B cell (primary cell): ENCODE measurements around the gene RASGRP2. TPM values are rescaled to one million over a fixed set of nuclear protein-coding genes. Genes with fewer than 3 reads are reported as not detected.

Source experiments
- ATAC-seq: fragments of 200-7000 bp; cut with Tn5 transposase; one replicate; pipeline ENCODE4 v1.10.0; 2021; ENCODE audit warnings: low read depth, mild to moderate bottlenecking, moderate number of reproducible peaks, moderate library complexity
- CTCF ChIA-PET: fragments of 350-600 bp; sonication (Branson Sonifier 250); formaldehyde crosslinking; loops from one replicate; lab custom pipeline; 2021; ENCODE audit warnings: antibody characterized with exemption, inconsistent platforms; lab: Charles Lee
- POLR2A ChIA-PET: fragments of 350-600 bp; sonication (Branson Sonifier 250); formaldehyde crosslinking; loops from one replicate; lab custom pipeline; 2021; ENCODE audit warnings: antibody characterized with exemption; lab: Charles Lee
- DNase-seq: peaks from one replicate; pipeline ENCODE4 v3.0.0; 2013
- H2AFZ ChIP-seq: 2 replicates; pipeline ENCODE4 v1.6.1; 2012; ENCODE audit warnings: mild to moderate bottlenecking, low read depth, low read length; ENCODE audit not compliant: insufficient read depth, poor library complexity, severe bottlenecking
- H3K27ac ChIP-seq, 2 donors: 1 replicate in 1 of 2; 2 replicates in 1 of 2; pipeline ENCODE4 v1.5.1; 2012 to 2013; ENCODE audit warnings: low read length in 2 of 2, mild to moderate bottlenecking in 2 of 2, moderate library complexity in 1 of 2
- H3K27me3 ChIP-seq, 4 experiments: fragments of 200-600 bp in 1 of 4; sonication (generic) in 1 of 4; replicated peaks in 1 of 4; 1 replicate in 2 of 4; 2 replicates in 2 of 4; pipeline versions ENCODE4 v1.6.1 to v1.7.0; 2013 to 2016; ENCODE audit warnings: low read length in 3 of 4, mild to moderate bottlenecking in 2 of 4, mixed read lengths in 1 of 4, moderate library complexity in 1 of 4; ENCODE audit not compliant: insufficient read depth in 4 of 4, control insufficient read depth in 3 of 4; ENCODE audit errors: control extremely low read depth in 1 of 4
- H3K36me3 ChIP-seq, 2 experiments: replicated peaks in 1 of 2; 1 replicate in 1 of 2; 2 replicates in 1 of 2; pipeline versions ENCODE4 v1.6.1 to v1.7.1; 2013; ENCODE audit warnings: low read length in 1 of 2; ENCODE audit not compliant: insufficient read depth in 2 of 2, control insufficient read depth in 1 of 2; ENCODE audit errors: control extremely low read depth in 1 of 2, extremely low read depth in 1 of 2
- H3K4me1 ChIP-seq, 2 donors: fragments of 200-600 bp in 1 of 2; sonication (generic) in 1 of 2; 1 replicate in 1 of 2; 2 replicates in 1 of 2; pipeline versions ENCODE4 v1.5.1 to v1.6.1; 2013 to 2017; ENCODE audit warnings: low read length in 2 of 2; ENCODE audit not compliant: control insufficient read depth in 2 of 2, insufficient read depth in 2 of 2
- H3K4me2 ChIP-seq: replicated peaks from 2 replicates; pipeline ENCODE3; 2012; ENCODE audit warnings: mild to moderate bottlenecking, low read depth, low read length; ENCODE audit not compliant: poor library complexity, severe bottlenecking
- H3K4me3 ChIP-seq, 5 experiments: fragments of 200-600 bp in 1 of 5; sonication (generic) in 1 of 5; 1 replicate in 3 of 5; 2 replicates in 2 of 5; pipeline versions ENCODE4 v1.5.1 to v1.7.0; 2011 to 2016; ENCODE audit warnings: low read length in 4 of 5, mild to moderate bottlenecking in 4 of 5, low read depth in 2 of 5, control low read depth in 1 of 5, moderate library complexity in 1 of 5; ENCODE audit not compliant: insufficient read depth in 1 of 5; ENCODE audit errors: control extremely low read depth in 1 of 5, extremely low read depth in 1 of 5
- H3K79me2 ChIP-seq: fragments of 200-600 bp; sonication (generic); one replicate; pipeline ENCODE4 v1.6.0; 2016; ENCODE audit warnings: low read length; ENCODE audit not compliant: control insufficient read depth, insufficient read depth
- H3K9ac ChIP-seq: fragments of 200-600 bp; sonication (generic); 2 replicates; pipeline ENCODE4 v1.6.1; 2017; ENCODE audit warnings: mild to moderate bottlenecking, low read length, moderate library complexity
- H3K9me3 ChIP-seq, 3 donors: one replicate each; pipeline versions ENCODE4 v1.6.1 to v1.7.1; 2013; ENCODE audit warnings: low read length in 2 of 3; ENCODE audit not compliant: control insufficient read depth in 2 of 3, insufficient read depth in 1 of 3; ENCODE audit errors: control extremely low read depth in 1 of 3
- H4K20me1 ChIP-seq: 2 replicates; pipeline ENCODE4 v1.6.0; 2012; ENCODE audit warnings: mild to moderate bottlenecking, low read length; ENCODE audit not compliant: insufficient read depth, control insufficient read depth, poor library complexity, severe bottlenecking
- H3K27ac Mint-ChIP-seq: one replicate; pipeline ENCODE4 v1.8.0; 2021; ENCODE audit warnings: mixed read lengths
- H3K27me3 Mint-ChIP-seq: one replicate; pipeline ENCODE4 v1.8.0; 2021; ENCODE audit warnings: mixed read lengths
- H3K4me1 Mint-ChIP-seq: one replicate; pipeline ENCODE4 v1.8.0; 2021; ENCODE audit warnings: mixed read lengths
- H3K4me3 Mint-ChIP-seq: one replicate; pipeline ENCODE4 v1.8.0; 2021; ENCODE audit warnings: mixed read lengths
- H3K9me3 Mint-ChIP-seq: one replicate; pipeline ENCODE4 v1.8.0; 2022; ENCODE audit warnings: mixed read lengths; ENCODE audit not compliant: insufficient read depth
- EZH2 ChIP-seq: IDR thresholded peaks from 2 replicates; pipeline ENCODE4 v1.6.1; 2012; ENCODE audit warnings: borderline replicate concordance, low read depth, mild to moderate bottlenecking, moderate library complexity, low read length; ENCODE audit not compliant: insufficient read depth, poor library complexity, severe bottlenecking
- WGBS: methylation state at CpG from one replicate; pipeline ENCODE4 v1.1.5; 2013; ENCODE audit warnings: missing lambda C conversion rate; ENCODE audit not compliant: insufficient coverage; 5-methylcytosine and 5-hydroxymethylcytosine counted together
- intact Hi-C: fragments of 100-400 bp; cut with micrococcal nuclease; formaldehyde crosslinking; loops from one replicate; pipeline ENCODE4 v1.10.0; 2022
- polyA plus RNA-seq: library from polyadenylated mRNA; depleted of rRNA; stranded (reverse); fragments of >200 nt; gene quantifications from 2 replicates; pipeline ENCODE4 v1.2.3, GENCODE V29; 2012
- total RNA-seq, 2 donors: library from RNA; stranded (reverse); fragments of 120-200 nt in 1 of 2; gene quantifications; 1 replicate in 1 of 2; 2 replicates in 1 of 2; pipeline versions ENCODE4 v1.2.3 to v1.2.4, GENCODE V29; 2013 to 2022
- TF ChIP-seq, protein P1 (sequence below): fragments of 200-600 bp; IDR thresholded peaks from one replicate; pipeline ENCODE4 v1.8.0; 2022; ENCODE audit warnings: antibody characterized with exemption, mild to moderate bottlenecking

The RASGRP2 gene
- total and polyA plus RNA-seq, 2 donors (not counting 1 experiment from before 2014, with no cell fraction given): 628 to 1,139 TPM

DNA sequence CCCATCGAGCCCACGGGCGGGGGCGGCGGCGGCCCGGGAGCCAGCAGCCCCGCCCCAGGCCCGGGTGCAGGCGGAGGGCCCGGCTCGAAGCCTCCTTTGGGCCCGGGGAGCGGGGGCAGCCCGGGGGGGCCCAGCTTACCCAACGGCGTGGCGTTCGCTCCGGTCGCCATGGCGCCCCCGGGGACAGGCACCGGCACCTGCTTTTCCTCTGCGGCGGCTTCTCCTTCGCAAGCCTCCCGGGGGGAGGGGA lies 34.2 kb upstream of the RASGRP2 start:
- H3K27ac Mint-ChIP-seq: peak overlapping the region; percentile 99
- H3K27me3 ChIP-seq: no peaks in the 10 kb centered on the region
- ATAC-seq: peak; percentile 1
- intact Hi-C loops: loop anchor here (1.0 to 5.0 kb wide), 4 partner anchors 33 to 339 kb away; partner anchors contain the start of genes ARL2, CDC42BPG and ZNHIT2
- peak overlapping the region; percentile 72 for H3K4me2 ChIP-seq
- no peak overlapping the region for H2AFZ ChIP-seq
- no peak for TF ChIP-seq EZH2
- TF ChIP-seq, protein P1, sequence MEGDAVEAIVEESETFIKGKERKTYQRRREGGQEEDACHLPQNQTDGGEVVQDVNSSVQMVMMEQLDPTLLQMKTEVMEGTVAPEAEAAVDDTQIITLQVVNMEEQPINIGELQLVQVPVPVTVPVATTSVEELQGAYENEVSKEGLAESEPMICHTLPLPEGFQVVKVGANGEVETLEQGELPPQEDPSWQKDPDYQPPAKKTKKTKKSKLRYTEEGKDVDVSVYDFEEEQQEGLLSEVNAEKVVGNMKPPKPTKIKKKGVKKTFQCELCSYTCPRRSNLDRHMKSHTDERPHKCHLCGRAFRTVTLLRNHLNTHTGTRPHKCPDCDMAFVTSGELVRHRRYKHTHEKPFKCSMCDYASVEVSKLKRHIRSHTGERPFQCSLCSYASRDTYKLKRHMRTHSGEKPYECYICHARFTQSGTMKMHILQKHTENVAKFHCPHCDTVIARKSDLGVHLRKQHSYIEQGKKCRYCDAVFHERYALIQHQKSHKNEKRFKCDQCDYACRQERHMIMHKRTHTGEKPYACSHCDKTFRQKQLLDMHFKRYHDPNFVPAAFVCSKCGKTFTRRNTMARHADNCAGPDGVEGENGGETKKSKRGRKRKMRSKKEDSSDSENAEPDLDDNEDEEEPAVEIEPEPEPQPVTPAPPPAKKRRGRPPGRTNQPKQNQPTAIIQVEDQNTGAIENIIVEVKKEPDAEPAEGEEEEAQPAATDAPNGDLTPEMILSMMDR: no peak
- H3K36me3 ChIP-seq: peaks cover 3 to 42% of the 10 kb centered on the region in 2 experiments
- peaks cover 63 to 73% of the 10 kb centered on the region in 2 donors for H3K4me1 ChIP-seq
- H3K79me2 ChIP-seq: peaks cover 61% of the 10 kb centered on the region
- peaks cover 43% of the 10 kb centered on the region for H4K20me1 ChIP-seq
- H3K9me3 Mint-ChIP-seq: no peaks in the 10 kb centered on the region
- peaks cover 78% of the 10 kb centered on the region for H3K4me1 Mint-ChIP-seq
- ChIA-PET CTCF (interaction anchor here (0.6 to 5.9 kb wide), 13 partner anchors 9 to 474 kb away, joined by 3 to 74 read pairs (median 5); partner anchors contain the start of genes MAP4K2, MEN1 and RASGRP2), POLR2A (interaction anchor here (0.6 to 6.9 kb wide), 19 partner anchors 9 to 1938 kb away, joined by 3 to 149 read pairs (median 5); partner anchors contain the start of genes CCDC88B, CDC42BPG, MAP4K2 and MEN1)
- peak overlapping the region in 4 of 5 experiments; percentile 65 to 91 (median 80) for H3K4me3 ChIP-seq
- peak overlapping the region; percentile 95 to 98 for H3K27ac ChIP-seq
- DNase-seq: no peak
- peak overlapping the region; percentile 85 for H3K9ac ChIP-seq
- H3K9me3 ChIP-seq: no peaks in the 10 kb centered on the region
- peak overlapping the region; percentile 90 for H3K4me3 Mint-ChIP-seq
- WGBS: 0% methylated on average over 27 of the region's 28 CpGs
- no peaks in the 10 kb centered on the region for H3K27me3 Mint-ChIP-seq
